Neural progenitor cell (in vitro differentiated cells): ENCODE data around the gene DLX5. TPM values are rescaled to one million over a fixed set of nuclear protein-coding genes. Genes with fewer than 3 reads are reported as not detected.

Experiments used
- DNase-seq: peaks from one replicate; pipeline ENCODE4 v3.0.0-alpha.2; 2016; ENCODE audit warnings: low spot score
- H2AFZ ChIP-seq: fragments of 200-600 bp; sonication (generic); replicated peaks from 2 replicates; pipeline ENCODE4 v1.6.1; 2016; ENCODE audit warnings: antibody characterized with exemption
- H3F3A ChIP-seq: fragments of 200-600 bp; sonication (generic); 2 replicates; pipeline ENCODE4 v1.6.1; 2016; ENCODE audit warnings: antibody characterized with exemption, low read depth
- H3K27ac ChIP-seq: fragments of 200-600 bp; sonication (generic); 2 replicates; pipeline ENCODE4 v1.5.1; 2016; ENCODE audit warnings: mild to moderate bottlenecking
- H3K27me3 ChIP-seq: fragments of 200-600 bp; sonication (generic); 2 replicates; pipeline ENCODE4 v1.6.1; 2016; ENCODE audit warnings: mild to moderate bottlenecking, moderate library complexity
- H3K36me3 ChIP-seq: fragments of 200-600 bp; sonication (generic); 2 replicates; pipeline ENCODE4 v1.5.1; 2016
- H3K4me1 ChIP-seq: fragments of 200-600 bp; sonication (generic); 2 replicates; pipeline ENCODE4 v1.6.1; 2016; ENCODE audit warnings: mixed run types
- H3K4me2 ChIP-seq: fragments of 200-600 bp; sonication (generic); 2 replicates; pipeline ENCODE4 v1.6.1; 2016
- H3K4me3 ChIP-seq: fragments of 200-600 bp; sonication (generic); 2 replicates; pipeline ENCODE4 v1.5.1; 2016
- H3K79me2 ChIP-seq: fragments of 200-600 bp; sonication (generic); 2 replicates; pipeline ENCODE4 v1.6.1; 2016; ENCODE audit warnings: low read depth
- H3K9ac ChIP-seq: fragments of 200-600 bp; sonication (generic); 2 replicates; pipeline ENCODE4 v1.6.1; 2016
- H3K9me3 ChIP-seq: fragments of 200-600 bp; sonication (generic); 2 replicates; pipeline ENCODE4 v1.5.1; 2016; ENCODE audit warnings: low read depth
- H4K20me1 ChIP-seq: fragments of 200-600 bp; sonication (generic); 2 replicates; pipeline ENCODE4 v1.6.1; 2016; ENCODE audit warnings: low read depth
- H3K27ac Mint-ChIP-seq: 3 replicates; pipeline ENCODE4 v1.8.0; 2021; ENCODE audit warnings: mixed read lengths
- H3K27me3 Mint-ChIP-seq: 2 replicates; pipeline ENCODE4 v1.8.0; 2022; ENCODE audit warnings: low read depth, mild to moderate bottlenecking, inconsistent platforms, moderate library complexity, mixed read lengths; ENCODE audit not compliant: insufficient read depth
- H3K36me3 Mint-ChIP-seq: 3 replicates; pipeline ENCODE4 v1.8.0; 2021; ENCODE audit warnings: mixed read lengths
- H3K4me1 Mint-ChIP-seq: 3 replicates; pipeline ENCODE4 v1.8.0; 2021; ENCODE audit warnings: mixed read lengths
- H3K4me3 Mint-ChIP-seq: 3 replicates; pipeline ENCODE4 v1.8.0; 2021; ENCODE audit warnings: mild to moderate bottlenecking, moderate library complexity, mixed read lengths
- H3K9me3 Mint-ChIP-seq: 3 replicates; pipeline ENCODE4 v1.8.0; 2020; ENCODE audit warnings: mixed read lengths
- EZH2 ChIP-seq: fragments of 200-600 bp; sonication (generic); IDR thresholded peaks from 2 replicates; pipeline ENCODE4 v1.6.1; 2017; ENCODE audit warnings: antibody characterized with exemption, mild to moderate bottlenecking, moderate library complexity
- EZH2phosphoT487 ChIP-seq: fragments of 200-600 bp; sonication (generic); IDR thresholded peaks from 2 replicates; pipeline ENCODE4 v1.6.1; 2017; ENCODE audit warnings: antibody characterized with exemption
- total RNA-seq: library from RNA; depleted of rRNA; stranded (reverse); fragments of >200 nt; gene quantifications from 2 replicates; pipeline ENCODE4 v1.2.3, GENCODE V29; 2015; ENCODE audit warnings: low replicate concordance
- TF ChIP-seq, protein P1 (sequence below): fragments of 200-600 bp; sonication (generic); IDR thresholded peaks from 2 replicates; pipeline ENCODE4 v1.5.1; 2017; ENCODE audit warnings: antibody characterized with exemption, mild to moderate bottlenecking

Gene DLX5
- total RNA-seq, 1 donor from 2014 or later = not detected

DNA sequence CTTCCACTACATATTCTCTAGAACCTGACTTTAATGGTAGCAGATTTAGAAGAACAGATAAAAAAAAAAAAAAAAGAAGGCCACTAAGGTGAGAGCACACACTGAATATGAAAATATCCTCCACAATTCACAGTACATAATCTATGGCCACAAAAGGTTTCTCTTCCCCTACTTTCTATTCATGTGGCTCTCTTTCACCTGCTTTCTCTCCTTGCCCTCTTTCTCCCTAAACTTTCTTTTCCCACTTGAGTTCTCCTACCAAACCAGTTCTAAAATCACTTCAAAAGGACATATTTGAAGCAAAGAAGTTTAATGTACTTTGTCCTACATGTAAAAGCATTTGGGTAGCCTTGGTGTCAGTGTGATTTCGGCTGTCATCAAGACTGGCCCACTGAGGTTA is 37.7 kb downstream of the DLX5 start:
- Histone ChIP-seq H3K4me2 (no peak overlapping the region), H3K9ac (no peak overlapping the region), H3K9me3 (no peaks in the 10 kb centered on the region), H3K4me3 (no peak overlapping the region), H3K27me3 (peaks cover 84% of the 10 kb centered on the region), H3K4me1 (peaks cover 11% of the 10 kb centered on the region), H4K20me1 (peaks cover 33% of the 10 kb centered on the region), H3K36me3 (no peaks in the 10 kb centered on the region), H3K27ac (no peak overlapping the region), H3K79me2 (no peaks in the 10 kb centered on the region), H2AFZ (no peak overlapping the region), H3F3A (no peaks in the 10 kb centered on the region)
- DNase-seq = no peak
- Mint-ChIP-seq H3K27ac (no peak overlapping the region), H3K4me3 (no peak overlapping the region), H3K27me3 (peaks cover 47% of the 10 kb centered on the region), H3K9me3 (no peaks in the 10 kb centered on the region), H3K4me1 (no peaks in the 10 kb centered on the region), H3K36me3 (no peaks in the 10 kb centered on the region)
- TF ChIP-seq, protein P1, sequence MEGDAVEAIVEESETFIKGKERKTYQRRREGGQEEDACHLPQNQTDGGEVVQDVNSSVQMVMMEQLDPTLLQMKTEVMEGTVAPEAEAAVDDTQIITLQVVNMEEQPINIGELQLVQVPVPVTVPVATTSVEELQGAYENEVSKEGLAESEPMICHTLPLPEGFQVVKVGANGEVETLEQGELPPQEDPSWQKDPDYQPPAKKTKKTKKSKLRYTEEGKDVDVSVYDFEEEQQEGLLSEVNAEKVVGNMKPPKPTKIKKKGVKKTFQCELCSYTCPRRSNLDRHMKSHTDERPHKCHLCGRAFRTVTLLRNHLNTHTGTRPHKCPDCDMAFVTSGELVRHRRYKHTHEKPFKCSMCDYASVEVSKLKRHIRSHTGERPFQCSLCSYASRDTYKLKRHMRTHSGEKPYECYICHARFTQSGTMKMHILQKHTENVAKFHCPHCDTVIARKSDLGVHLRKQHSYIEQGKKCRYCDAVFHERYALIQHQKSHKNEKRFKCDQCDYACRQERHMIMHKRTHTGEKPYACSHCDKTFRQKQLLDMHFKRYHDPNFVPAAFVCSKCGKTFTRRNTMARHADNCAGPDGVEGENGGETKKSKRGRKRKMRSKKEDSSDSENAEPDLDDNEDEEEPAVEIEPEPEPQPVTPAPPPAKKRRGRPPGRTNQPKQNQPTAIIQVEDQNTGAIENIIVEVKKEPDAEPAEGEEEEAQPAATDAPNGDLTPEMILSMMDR = no peak
- no peak for TF ChIP-seq EZH2
- no peak for TF ChIP-seq EZH2phosphoT487

DNA sequence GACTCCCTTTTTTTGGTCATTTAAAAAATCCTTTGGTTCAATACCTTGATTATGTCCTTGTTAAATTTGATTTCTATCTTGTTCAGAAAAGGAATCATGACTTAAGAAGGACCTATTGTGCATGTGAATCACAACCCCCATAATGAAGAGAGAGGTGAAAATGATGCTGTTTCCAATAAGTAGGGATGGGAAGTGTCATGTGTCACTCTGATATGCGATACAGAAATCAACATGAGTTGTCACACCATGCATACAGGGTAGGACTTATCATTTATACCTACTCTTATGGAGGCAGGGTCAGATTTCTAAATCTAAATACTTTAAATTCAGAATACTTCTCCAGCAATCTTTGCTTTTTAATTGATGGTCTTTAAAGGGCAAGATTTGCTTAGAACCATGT is 38.6 kb downstream of the DLX5 start:
- no peaks in the 10 kb centered on the region for H3K4me1 Mint-ChIP-seq
- Histone ChIP-seq H3F3A (no peaks in the 10 kb centered on the region), H3K4me3 (no peak overlapping the region), H3K27me3 (peaks cover 79% of the 10 kb centered on the region), H3K27ac (no peak overlapping the region), H3K4me1 (peaks cover 11% of the 10 kb centered on the region), H3K9ac (no peak overlapping the region), H3K9me3 (no peaks in the 10 kb centered on the region), H4K20me1 (peaks cover 24% of the 10 kb centered on the region), H3K4me2 (no peak overlapping the region), H3K79me2 (no peaks in the 10 kb centered on the region), H2AFZ (no peak overlapping the region), H3K36me3 (no peaks in the 10 kb centered on the region)
- no peak for TF ChIP-seq EZH2phosphoT487
- TF ChIP-seq, protein P1 = no peak
- TF ChIP-seq EZH2 = no peak
- H3K4me3 Mint-ChIP-seq = no peak overlapping the region
- no peaks in the 10 kb centered on the region for H3K9me3 Mint-ChIP-seq
- no peak for DNase-seq
- no peaks in the 10 kb centered on the region for H3K36me3 Mint-ChIP-seq
- H3K27me3 Mint-ChIP-seq = peaks cover 42% of the 10 kb centered on the region
- H3K27ac Mint-ChIP-seq = no peak overlapping the region

GRCh38 chr7:96982586-96982985 is 42.0 kb downstream of the DLX5 start:
- Histone ChIP-seq H3K79me2 (no peaks in the 10 kb centered on the region), H3K9ac (no peak overlapping the region), H3K27ac (no peak overlapping the region), H3K4me2 (no peak overlapping the region), H3K4me1 (no peaks in the 10 kb centered on the region), H2AFZ (no peak overlapping the region), H3K9me3 (no peaks in the 10 kb centered on the region), H3K4me3 (no peak overlapping the region), H3F3A (no peaks in the 10 kb centered on the region), H4K20me1 (no peaks in the 10 kb centered on the region), H3K36me3 (no peaks in the 10 kb centered on the region), H3K27me3 (peaks cover 64% of the 10 kb centered on the region)
- Mint-ChIP-seq H3K4me1 (no peaks in the 10 kb centered on the region), H3K36me3 (no peaks in the 10 kb centered on the region), H3K4me3 (no peak overlapping the region), H3K27ac (no peak overlapping the region), H3K27me3 (peaks cover 9% of the 10 kb centered on the region), H3K9me3 (no peaks in the 10 kb centered on the region)
- TF ChIP-seq, protein P1 = no peak
- TF ChIP-seq EZH2phosphoT487 (no peak), EZH2 (no peak)
- no peak for DNase-seq
